Heart left ventricle (tissue), 16 donors: ENCODE results near the gene SHISA8. TPM values are rescaled to one million over a fixed set of nuclear protein-coding genes. Genes with fewer than 3 reads are reported as not detected.

Source experiments
- ATAC-seq, 4 donors: fragments of 200-7000 bp; cut with Tn5 transposase; one replicate each; pipeline ENCODE4 v1.9.1; 2020 to 2022; ENCODE audit warnings: moderate library complexity in 4 of 4, mild to moderate bottlenecking in 3 of 4, moderate number of reproducible peaks in 1 of 4
- DNase-seq, 5 donors: peaks; one replicate each; pipeline ENCODE4 v3.0.0-alpha.2; 2020
- H3K27ac ChIP-seq, 12 donors: fragments of 200-600 bp; sonication (generic) in 4 of 12; one replicate each; pipeline versions ENCODE4 v1.5.0 to v1.8.0; 2016 to 2022; ENCODE audit warnings: mild to moderate bottlenecking in 2 of 12
- H3K27me3 ChIP-seq, 9 donors: fragments of 200-600 bp; sonication (generic) in 2 of 9; one replicate each; pipeline versions ENCODE4 v1.5.1 to v1.8.0; 2016 to 2022; ENCODE audit warnings: mild to moderate bottlenecking in 3 of 9
- H3K36me3 ChIP-seq, 9 donors: fragments of 200-600 bp; sonication (generic) in 2 of 9; one replicate each; pipeline versions ENCODE4 v1.5.0 to v1.8.0; 2018 to 2022; ENCODE audit warnings: mild to moderate bottlenecking in 2 of 9
- H3K4me1 ChIP-seq, 12 donors: fragments of 200-600 bp; sonication (generic) in 4 of 12; one replicate each; pipeline versions ENCODE4 v1.5.0 to v1.8.0; 2016 to 2022; ENCODE audit warnings: mild to moderate bottlenecking in 3 of 12
- H3K4me3 ChIP-seq, 12 donors: fragments of 200-600 bp; sonication (generic) in 4 of 12; one replicate each; pipeline versions ENCODE4 v1.5.0 to v1.8.0; 2017 to 2022; ENCODE audit warnings: mild to moderate bottlenecking in 9 of 12, moderate library complexity in 4 of 12
- H3K9me3 ChIP-seq, 12 donors: fragments of 200-600 bp; sonication (generic) in 4 of 12; one replicate each; pipeline versions ENCODE4 v1.5.0 to v1.8.0; 2016 to 2022; ENCODE audit warnings: mild to moderate bottlenecking in 1 of 12
- POLR2A ChIP-seq, 2 donors: fragments of 450-650 bp; IDR thresholded peaks; one replicate each; pipeline ENCODE4 v1.6.1; 2017; ENCODE audit warnings: antibody characterized with exemption in 2 of 2, mild to moderate bottlenecking in 2 of 2, moderate library complexity in 2 of 2
- WGBS, 4 donors: extraction: QIAGEN DNeasy Blood & Tissue Kit in 2 of 4; methylation state at CpG; one replicate each; pipeline versions ENCODE4 v1.1.5 to v1.1.7; 2013 to 2018; 5-methylcytosine and 5-hydroxymethylcytosine counted together
- intact Hi-C, 10 donors: fragments of 100-400 bp; cut with DNase I; formaldehyde crosslinking; loops; one replicate each; pipeline versions ENCODE4 v1.11.1 to v1.14.2; 2022
- polyA plus RNA-seq, 2 donors: library from polyadenylated mRNA; stranded (reverse); fragments of 200-250 nt; gene quantifications; one replicate each; pipeline ENCODE4 v1.2.3, GENCODE V29; 2013
- total RNA-seq, 9 donors: library from RNA; depleted of rRNA in 2 of 9; stranded (reverse); fragments of >200 nt in 2 of 9; fragmentation: NEBNext Ultra II Directional in 3 of 9; extraction: Animal tissue kit (Norgen Biotek cat#: 25700) in 3 of 9; gene quantifications; one replicate each; pipeline versions ENCODE4 v1.1.0 to v1.2.4, GENCODE V29; 2016 to 2023
- TF ChIP-seq, protein P1 (sequence below), 12 donors: fragments of 200-600 bp; sonication (generic) in 4 of 12; IDR thresholded peaks; one replicate each; pipeline versions ENCODE4 v1.5.0 to v1.8.0; 2018 to 2022; ENCODE audit warnings: antibody characterized with exemption in 12 of 12, mild to moderate bottlenecking in 5 of 12
- donor health status: ischemic (EF 13 %, LVEDD 7.1; RV severe dilation, severe dysfunction).
- donor health status: healthy with polysubstance abuse.
- donor health status: DM: no; HTN: yes; CAD: no.
- donor health status: DM: no; HTN: no; CAD: no.
- donor health status: ischemic (EF 25% LVEDD 6.9; RV normal size, moderate dysfunction).
- donor health status: ischemic (EF 25% LVEDD 5.7; RV mildly dilated, moderate dysfunction).
- donor health status: healthy.
- donor health status: DM: yes; HTN: yes; CAD: no.
- donor health status: ischemic (EF 35%, LVEDD 5.7; RV mildly dilated, moderate dysfunction).
- donor health status: nonischemic (EF 11% LVEDD 7.7; RV severe dilation, severe dysfunction).
- donor health status: DM: yes; HTN: yes; CAD: no.
- donor health status: PGD.
- donor health status: ischemic (EF 29% LVEDD 5.4; RV normal size, mild dysfunction).
- donor health status: nonischemic (EF 23%, LVEDD 6.1; RV moderate dilation, normal function).

Gene SHISA8
- total and polyA plus RNA-seq, 11 donors: 0.48 to 4.4 (median 1.2) TPM; not detected in 1

DNA sequence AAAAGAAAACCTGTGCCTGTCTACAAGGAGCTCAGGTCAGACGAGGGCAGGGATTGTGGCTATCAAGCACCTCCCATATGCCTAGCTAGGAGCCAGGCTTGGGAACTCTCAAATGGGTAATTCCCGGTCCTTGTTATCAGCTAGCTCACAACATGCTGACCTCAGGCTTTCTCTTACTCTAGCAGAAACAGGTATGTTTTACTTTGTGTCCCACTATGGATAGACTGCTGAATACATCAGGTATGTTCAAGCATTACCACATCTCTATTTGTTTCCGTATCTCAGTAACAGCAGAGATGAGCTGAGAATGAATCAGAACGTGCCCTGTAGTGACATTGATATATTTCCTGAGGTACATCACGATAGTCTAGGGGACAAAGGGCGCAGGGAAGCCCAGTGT, 29.4 kb downstream of the SHISA8 start:
- no peak overlapping the region for H3K27ac ChIP-seq
- TF ChIP-seq, protein P1, sequence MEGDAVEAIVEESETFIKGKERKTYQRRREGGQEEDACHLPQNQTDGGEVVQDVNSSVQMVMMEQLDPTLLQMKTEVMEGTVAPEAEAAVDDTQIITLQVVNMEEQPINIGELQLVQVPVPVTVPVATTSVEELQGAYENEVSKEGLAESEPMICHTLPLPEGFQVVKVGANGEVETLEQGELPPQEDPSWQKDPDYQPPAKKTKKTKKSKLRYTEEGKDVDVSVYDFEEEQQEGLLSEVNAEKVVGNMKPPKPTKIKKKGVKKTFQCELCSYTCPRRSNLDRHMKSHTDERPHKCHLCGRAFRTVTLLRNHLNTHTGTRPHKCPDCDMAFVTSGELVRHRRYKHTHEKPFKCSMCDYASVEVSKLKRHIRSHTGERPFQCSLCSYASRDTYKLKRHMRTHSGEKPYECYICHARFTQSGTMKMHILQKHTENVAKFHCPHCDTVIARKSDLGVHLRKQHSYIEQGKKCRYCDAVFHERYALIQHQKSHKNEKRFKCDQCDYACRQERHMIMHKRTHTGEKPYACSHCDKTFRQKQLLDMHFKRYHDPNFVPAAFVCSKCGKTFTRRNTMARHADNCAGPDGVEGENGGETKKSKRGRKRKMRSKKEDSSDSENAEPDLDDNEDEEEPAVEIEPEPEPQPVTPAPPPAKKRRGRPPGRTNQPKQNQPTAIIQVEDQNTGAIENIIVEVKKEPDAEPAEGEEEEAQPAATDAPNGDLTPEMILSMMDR (IDR thresholded peaks at IDR 0.05): no peak
- no peak for TF ChIP-seq POLR2A (IDR thresholded peaks at IDR 0.05)
- peaks cover 0 to 14% (median 0%) of the 10 kb centered on the region in 12 donors for H3K4me1 ChIP-seq
- no peak overlapping the region for H3K4me3 ChIP-seq
- 71 to 85% (median 78%) methylated on average over 6 of the region's 6 CpGs for WGBS, 4 donors
- no peaks in the 10 kb centered on the region for H3K9me3 ChIP-seq
- DNase-seq (no peak), ATAC-seq (no peak)
- no peaks in the 10 kb centered on the region for H3K27me3 ChIP-seq
- intact Hi-C loops: no loop called here
- peaks cover 4 to 100% (median 98%) of the 10 kb centered on the region in 9 donors for H3K36me3 ChIP-seq

DNA sequence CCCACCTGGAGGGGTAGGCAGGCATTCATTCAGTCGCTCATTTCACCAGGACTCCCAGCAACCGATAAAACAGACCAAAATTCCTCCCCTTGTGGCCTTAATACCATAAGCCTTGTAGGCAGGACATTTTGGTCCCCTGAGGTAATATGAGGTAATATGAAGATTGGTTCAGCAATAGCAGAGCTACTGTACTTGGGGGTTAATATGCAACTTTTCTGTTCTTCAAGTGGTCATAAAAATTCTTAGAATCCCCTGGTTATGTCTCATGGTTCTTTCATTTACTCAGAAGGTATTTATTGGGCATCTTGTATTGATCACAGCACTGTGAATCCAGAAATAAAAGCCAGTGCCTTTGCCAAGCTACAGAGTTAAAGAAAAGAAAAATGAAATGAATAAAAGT, 29.8 kb downstream of the SHISA8 start:
- Histone ChIP-seq H3K27me3 (no peaks in the 10 kb centered on the region), H3K27ac (no peak overlapping the region), H3K4me3 (no peak overlapping the region), H3K4me1 (peaks cover 0 to 14% (median 0%) of the 10 kb centered on the region in 12 donors), H3K9me3 (no peaks in the 10 kb centered on the region), H3K36me3 (peaks cover 4 to 100% (median 98%) of the 10 kb centered on the region in 9 donors)
- WGBS, 4 donors: 89 to 98% (median 95%) methylated on average over 2 of the region's 2 CpGs
- TF ChIP-seq, protein P1 (IDR thresholded peaks at IDR 0.05): no peak
- no peak for TF ChIP-seq POLR2A (IDR thresholded peaks at IDR 0.05)
- ATAC-seq: no peak
- DNase-seq: no peak
- intact Hi-C loops: no loop called here

DNA sequence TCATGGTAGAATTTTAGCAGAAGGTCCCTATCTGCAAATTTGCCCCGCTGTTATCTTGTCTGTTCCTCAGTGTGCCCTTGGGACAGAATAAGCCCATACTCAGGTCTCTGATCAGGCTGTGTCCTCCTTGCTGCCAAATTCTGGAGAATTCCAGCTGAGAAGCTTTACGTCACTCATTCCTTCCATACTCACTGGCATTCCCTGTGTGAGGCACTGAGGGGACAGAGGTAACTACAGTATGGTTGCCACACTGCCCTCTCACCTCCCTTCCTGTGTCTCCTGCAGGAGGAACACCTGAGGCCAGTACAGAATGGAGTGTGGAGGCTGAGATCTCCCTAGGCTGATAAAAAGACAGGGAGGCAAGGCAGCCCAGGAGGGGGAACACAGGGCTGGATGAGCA, 31.5 kb downstream of the SHISA8 start:
- peak in 3 of 4 donors; percentile 49 to 66 (median 58) for ATAC-seq
- Histone ChIP-seq H3K9me3 (no peaks in the 10 kb centered on the region), H3K4me3 (no peak overlapping the region), H3K4me1 (peaks cover 0 to 14% (median 0%) of the 10 kb centered on the region in 12 donors), H3K27ac (peak overlapping the region in 2 of 12 donors; percentile 12 to 34), H3K27me3 (no peaks in the 10 kb centered on the region), H3K36me3 (peaks cover 4 to 100% (median 98%) of the 10 kb centered on the region in 9 donors)
- TF ChIP-seq POLR2A (IDR thresholded peaks at IDR 0.05): no peak
- TF ChIP-seq, protein P1 (IDR thresholded peaks at IDR 0.05): no peak
- no peak for DNase-seq
- intact Hi-C loops: no loop called here
- WGBS, 4 donors: 64 to 82% (median 79%) methylated on average over 2 of the region's 2 CpGs

DNA sequence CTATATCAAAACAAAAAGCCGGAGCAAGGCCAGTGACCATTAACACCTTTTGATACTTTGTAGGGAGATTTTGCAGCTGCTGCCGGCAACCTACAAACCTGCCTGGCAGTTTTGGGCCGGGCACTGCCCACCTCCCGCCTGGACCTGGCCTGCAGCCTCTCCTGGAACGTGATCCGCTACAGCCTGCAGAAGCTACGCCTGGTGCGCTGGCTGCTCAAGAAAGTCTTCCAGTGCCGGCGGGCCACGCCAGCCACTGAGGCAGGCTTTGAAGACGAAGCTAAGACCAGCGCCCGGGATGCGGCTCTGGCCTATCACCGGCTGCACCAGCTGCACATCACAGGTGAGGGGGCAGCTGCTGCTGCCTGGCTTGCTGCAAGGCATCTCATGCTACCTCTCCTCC, 34.2 kb downstream of the SHISA8 start:
- Histone ChIP-seq H3K9me3 (no peaks in the 10 kb centered on the region), H3K4me1 (peaks cover 0 to 14% (median 0%) of the 10 kb centered on the region in 12 donors), H3K27me3 (no peaks in the 10 kb centered on the region), H3K4me3 (no peak overlapping the region), H3K36me3 (peaks cover 4 to 100% (median 100%) of the 10 kb centered on the region in 9 donors), H3K27ac (no peak overlapping the region)
- ATAC-seq: no peak
- TF ChIP-seq, protein P1 (IDR thresholded peaks at IDR 0.05): no peak
- TF ChIP-seq POLR2A (IDR thresholded peaks at IDR 0.05): no peak
- 93 to 97% (median 96%) methylated on average over 11 to 16 of the region's 16 CpGs for WGBS, 4 donors
- intact Hi-C loops: no loop called here
- DNase-seq: no peak
